ENCODE results near the gene MAP2K2.

Gene MAP2K2

DNA sequence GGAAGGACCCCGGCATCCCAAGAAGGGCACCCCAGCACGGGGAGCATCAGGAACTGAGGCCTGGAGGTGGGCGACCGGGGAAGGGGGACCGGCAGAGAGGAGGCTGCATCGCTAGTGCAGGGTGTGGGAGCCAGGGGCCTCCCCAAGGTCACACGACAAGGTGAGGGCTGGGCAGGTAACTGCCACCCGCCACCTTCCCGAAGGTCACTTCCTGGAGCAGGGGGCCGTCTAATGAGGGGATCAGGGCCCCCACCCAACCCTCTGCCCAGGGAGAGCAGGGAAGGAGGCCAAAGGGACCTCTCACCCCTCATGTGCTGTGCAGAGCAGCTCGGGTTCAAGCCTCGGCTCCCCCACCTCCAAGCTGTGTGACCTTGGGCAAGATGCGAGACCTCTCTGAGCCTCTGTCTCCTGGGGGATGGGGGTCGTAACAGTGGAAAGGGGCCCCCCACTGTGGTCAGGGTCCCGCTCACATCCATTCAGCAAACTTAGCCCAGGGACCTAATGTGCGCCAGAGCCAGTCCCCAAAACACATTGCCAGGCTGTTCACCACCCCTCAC is 63.2 kb downstream of the MAP2K2 start:
- no peak for DNase-seq (ENCODE audit: low read depth)

DNA sequence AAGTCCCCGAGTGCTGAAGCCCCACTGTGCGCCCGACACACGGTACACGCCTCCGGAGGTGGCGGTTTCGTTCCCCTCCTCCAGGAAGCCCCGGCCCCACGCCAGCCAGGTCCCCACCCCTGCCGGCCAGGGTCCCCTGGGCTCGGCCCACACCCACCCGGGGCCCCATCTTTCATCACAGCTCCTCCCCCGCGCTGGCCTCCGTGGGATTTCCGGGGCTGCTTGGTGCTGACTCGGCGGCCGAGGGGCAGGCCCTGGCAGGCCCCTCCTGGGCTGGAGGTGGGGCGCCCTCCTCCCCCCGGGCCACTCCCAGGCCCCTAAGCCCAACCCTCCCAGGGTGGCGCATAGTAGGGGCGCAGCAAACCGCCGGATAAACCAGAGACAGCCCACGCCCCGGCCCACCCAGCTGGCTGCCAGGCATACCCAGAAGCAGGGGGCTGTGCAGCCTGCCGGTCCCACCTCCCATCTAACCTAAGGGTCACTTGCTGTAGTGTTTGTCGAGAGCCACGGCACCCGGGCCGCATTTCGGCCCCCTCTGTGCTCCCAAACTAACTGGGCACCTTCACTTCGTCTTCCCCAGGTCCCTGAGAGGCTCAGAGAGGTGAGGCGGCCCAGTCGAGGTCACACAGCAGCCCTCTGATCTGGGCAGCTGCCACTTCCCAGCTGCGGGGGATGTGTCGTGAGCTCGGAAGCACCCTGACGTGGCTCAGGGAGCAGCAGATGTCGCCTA is 63.9 kb downstream of the MAP2K2 start:
- peak; percentile 75 for DNase-seq (ENCODE audit: low read depth)

DNA sequence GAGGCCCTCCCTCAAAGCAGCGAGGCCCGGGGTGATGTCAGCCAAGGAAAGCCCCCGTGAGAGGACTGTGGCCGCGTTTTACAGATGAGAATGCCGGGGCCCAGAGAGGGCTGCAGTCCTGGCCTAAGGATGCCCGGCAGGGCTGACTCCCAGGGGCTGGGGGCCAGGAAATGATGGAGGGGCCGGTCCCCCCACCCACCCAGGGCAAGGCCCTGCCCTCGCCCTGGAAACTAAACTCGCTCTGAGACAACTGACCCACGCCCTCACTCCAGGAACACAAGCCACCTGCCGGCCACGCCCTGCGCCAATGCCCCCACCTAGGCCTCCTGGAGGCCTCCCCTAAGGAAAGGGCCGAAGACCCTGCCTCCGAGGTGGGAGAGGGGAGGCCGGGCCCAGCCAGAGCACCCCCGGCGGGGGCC is 64.5 kb downstream of the MAP2K2 start:
- DNase-seq (ENCODE audit: low read depth): no peak

DNA sequence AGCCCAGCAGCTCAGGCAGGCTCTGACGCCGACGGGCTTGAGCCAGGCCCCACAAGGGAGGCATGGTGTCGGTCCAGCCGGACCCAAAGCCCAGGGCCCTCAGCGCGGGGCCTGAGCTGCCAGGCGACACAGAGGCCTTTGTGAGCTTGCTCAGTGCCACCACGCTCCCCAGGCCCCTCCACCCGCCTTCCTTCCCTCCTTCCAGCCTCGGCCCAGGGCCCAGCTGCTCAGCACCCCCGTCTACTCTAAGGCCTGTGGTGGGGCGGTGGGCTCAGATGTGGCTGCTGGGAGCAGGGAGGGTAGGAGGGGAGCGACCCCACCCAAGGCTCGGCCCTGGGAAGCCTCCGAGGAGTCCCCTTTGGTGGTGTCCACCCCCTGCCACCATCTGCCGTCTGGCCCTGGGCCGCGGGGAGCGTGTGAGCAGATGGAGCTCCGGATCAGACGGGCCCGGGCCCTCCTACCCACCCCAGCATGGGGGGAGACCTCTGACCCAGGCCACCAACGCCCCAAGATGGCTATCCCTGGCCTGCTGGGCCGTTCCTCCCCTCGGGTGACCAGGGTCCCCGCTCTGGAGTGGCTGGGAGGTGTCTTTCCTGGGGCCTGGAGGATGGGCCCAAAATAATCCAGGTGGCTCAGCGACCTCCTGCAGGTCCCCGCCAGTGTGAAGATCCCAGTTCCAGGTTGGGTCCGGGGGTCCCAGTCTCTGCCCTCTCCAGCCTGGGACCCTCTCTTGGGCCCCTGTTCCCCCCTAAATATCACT is 65.0 kb downstream of the MAP2K2 start:
- no peak for DNase-seq (ENCODE audit: low read depth)

DNA sequence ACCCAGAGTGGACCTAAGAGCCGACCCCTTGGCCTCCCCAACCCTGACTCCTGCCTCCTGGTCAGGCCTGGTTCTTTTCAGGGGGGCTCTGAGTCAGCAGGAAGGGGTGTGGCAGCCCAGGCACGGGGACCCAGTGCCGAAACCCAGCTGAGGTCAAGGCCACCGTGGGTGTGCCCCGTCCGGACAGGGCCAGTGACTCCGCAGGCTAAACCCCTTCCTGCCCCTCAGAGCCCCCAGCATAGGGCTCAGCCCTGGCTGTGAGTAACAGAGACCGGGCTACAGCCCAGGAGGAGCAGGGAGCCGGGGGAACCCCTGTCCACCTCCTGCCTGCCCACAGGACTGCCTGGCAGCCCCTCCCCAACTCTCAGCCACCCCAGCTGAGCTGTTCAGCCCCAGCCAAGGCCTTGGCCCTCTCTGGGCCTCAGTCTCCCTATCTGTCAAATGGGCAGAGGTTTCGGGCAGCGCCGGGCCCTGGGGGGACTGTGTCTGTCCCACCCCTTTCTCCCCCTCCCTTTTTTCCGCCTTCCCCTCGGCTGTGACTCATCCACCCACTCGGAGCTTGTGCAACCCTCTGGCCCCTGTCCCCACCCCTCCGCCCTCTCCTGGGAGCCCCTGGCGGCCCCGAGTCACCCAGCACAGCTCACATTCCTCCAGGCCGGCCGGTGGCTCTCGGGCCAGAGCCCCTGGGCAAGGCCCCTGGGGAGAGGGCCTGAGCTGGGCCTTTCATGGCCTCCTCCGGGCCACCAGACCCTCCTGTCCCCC is 65.8 kb downstream of the MAP2K2 start:
- DNase-seq (ENCODE audit: low read depth): peak; percentile 72

DNA sequence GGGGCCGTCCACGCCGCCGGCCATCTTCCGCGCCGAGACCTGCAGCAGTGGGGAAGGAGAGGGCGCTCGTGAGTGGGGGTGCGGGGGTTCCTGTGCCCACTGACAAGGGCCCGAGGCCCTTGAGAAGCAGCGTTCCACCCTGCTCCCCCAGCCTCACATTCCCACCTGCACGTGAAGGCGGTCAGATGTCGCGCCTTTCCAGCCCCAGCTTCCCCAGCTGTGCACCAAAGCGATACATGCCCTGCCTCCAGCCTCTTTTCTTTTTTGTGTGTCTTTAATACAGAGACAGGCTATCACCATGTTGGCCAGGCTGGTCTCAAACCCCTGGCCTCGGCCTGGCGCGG is 68.7 kb downstream of the MAP2K2 start:
- no peak for DNase-seq (ENCODE audit: low read depth)

DNA sequence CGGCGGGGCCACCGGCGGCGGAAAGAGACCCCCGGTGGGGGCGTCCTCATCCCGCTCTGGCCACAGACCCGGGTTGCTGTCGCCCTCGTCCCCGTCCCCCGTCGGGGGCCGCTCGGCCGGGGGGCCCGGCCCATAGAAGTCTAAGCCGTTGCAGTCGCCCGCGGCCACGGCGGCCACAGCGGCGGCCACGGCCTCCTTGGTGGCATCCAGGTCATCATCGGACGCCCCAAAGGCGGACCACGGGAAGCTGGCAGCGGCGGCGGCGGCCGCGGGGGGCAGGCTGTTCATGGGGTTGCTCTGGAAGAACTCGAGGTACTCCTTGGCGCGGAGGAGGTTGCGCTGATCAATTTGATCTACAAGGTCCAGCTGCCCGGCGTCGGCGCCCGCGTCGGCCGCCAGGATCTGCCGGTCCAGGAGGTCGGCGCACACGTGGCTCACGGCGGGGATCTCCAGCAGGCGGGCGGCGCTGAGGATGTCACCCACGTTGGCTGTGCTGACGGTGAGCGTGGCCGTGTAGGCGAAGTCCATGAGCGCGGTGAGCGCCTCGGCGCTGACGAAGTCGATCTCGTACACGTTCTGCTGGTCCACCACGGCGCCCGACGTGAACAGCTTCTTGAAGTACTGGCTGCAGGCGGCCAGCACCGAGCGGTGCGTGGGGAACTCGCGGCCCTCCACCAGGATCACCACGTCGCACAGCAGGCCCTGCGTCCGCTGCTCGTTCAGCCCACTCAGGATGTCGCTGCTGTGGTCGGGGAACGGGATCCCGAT is 69.3 kb downstream of the MAP2K2 start:
- no peak for DNase-seq (ENCODE audit: low read depth)

DNA sequence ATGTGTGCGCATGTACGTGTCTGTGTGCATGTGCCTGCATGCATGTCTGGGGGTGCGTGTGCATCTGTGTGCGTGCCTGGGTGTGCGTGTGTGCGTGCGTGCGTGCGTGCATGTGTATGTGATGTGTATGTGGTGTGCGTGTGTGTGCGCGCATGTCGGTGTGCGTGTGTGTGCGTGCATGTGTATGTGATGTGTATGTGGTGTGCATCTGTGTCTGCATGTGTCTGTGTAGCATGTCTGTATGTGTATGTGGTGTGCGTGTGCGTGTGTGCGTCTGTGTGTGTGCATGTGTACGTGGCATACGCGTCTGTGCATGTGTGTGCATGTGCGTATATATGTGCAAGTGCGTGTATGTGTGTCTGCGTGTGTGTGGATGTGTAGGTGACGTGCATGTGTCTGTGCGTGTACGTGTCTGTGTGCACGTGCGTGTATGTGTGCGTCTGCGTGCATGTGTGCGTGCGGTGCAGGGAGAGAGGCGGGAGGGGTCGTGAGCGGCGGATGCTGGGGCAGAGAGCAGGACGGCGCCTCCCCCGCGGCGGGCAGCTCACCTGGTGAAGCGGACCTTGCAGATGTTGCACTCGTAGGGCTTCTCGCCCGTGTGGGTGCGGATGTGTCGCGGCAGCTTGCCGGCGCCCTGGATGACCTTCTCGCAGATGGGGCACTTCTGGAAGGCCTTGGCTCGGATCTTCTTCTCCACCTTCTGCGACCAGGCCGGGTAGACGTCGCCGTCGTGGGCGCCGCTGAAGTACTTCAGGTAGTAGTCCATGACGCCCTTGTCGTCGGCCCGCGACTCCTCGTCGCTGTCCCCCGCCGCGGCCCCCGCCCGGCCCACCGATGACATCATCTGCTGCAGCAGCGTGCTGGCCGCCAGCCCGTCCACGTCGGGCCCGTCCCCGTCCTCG is 70.2 kb downstream of the MAP2K2 start:
- DNase-seq (ENCODE audit: low read depth): no peak

DNA sequence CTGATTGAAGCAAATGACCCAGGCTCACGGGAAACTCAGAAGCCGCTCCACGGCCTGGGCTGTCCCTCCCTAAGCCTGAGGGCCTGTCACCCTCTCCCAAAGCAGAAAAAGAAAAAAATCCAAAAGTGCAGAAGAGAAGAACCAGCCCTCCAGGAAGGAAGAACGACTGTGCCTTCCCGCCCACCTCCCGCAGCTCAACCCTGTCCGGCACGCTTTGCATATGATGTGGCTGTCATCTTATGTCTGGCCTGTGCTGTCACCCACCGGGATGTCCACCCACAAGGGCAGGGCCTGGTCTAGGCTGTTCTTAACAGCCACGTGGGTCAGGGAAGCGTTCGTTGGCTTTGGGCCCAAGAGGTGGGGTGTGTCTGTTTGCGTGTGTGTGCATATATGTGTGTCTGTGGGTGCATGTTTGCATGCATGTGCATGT is 70.9 kb downstream of the MAP2K2 start:
- no peak for DNase-seq (ENCODE audit: low read depth)

DNA sequence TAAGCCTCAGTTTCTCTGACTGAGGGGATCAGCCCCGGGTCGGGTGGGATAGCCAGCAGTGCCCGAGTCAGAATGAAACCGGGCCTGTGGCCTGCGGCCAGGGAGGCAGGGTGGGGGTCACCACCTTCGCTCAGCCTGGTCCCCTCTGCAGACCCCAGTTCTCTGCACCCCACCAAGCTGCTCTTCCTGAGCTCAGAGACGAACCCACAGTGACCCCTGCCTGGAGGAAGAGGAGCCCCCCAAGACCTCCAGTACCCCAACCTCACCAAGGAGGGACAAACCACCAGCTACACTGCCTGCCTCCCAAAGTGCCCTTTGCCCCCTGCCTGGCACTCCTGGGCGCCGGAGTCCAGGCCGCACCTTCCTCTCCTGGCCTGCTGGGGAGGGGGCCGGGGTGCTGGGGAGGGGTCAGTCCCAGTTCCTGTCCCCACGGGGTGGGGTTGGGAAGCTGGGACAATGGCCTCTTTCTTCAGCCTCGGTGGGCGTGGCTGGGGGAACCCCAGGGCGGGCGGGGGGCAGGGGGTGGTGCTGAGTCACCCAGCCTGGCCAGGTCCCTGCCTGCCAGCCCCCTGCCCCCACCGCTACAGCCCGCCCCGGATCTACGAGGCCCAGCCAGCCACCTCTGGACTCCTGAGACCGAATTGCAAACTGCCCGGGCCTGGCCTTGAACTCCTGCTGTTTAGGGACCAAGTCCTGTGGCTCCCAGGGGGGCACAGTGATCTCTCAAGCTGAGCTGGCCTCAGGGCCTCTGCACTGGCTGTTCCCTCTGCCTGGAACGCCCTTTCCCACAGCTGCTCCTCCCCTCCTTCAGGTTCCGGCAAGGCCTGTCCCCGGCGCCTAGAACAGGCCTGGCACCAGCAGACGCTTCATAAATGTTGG is 71.6 kb downstream of the MAP2K2 start:
- no peak for DNase-seq (ENCODE audit: low read depth)

DNA sequence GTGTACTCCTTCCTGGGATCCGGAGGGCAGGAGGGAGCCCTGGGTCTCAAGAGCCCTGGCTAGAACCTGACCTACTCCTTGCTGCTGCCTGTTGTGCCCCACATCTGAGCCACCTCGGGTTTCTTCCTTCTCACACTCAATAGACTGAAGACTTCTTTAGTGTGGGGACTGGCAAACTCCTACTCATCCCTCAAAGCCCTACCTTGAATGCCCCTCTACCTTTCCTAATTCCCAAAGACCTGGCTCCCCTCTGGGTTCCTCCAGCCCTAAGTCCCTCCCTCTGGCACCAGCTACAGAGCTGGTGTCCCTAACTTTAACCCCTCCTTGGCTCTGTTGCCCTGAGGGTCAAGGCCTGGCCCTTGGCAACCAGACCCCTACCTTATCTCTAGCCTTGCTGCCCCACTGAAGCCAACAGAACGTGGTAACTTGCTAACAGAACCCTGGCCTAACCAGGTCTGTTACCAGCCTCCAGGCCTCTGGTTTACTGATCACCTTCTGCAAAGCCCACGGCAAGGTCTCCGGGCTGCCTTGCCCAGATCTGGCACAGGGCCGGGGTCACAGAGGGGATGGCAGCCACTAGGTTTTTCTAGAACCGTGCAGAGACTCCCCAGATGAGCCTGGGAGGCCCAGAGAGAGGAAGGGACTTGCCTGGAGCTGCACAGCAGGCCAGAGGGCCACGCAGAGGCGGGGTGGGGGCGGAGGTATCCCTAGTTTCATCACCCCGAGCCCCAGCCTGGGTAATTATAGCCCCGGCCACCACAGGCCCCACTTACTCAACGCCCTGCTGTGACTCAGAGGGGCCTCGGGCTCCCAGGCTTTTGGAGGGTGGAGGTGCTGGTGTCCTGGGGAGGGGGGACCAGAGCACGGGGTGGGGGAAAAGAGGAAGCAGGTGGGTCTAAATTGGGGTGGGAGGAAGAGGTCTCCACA is 72.5 kb downstream of the MAP2K2 start:
- no peak for DNase-seq (ENCODE audit: low read depth)

DNA sequence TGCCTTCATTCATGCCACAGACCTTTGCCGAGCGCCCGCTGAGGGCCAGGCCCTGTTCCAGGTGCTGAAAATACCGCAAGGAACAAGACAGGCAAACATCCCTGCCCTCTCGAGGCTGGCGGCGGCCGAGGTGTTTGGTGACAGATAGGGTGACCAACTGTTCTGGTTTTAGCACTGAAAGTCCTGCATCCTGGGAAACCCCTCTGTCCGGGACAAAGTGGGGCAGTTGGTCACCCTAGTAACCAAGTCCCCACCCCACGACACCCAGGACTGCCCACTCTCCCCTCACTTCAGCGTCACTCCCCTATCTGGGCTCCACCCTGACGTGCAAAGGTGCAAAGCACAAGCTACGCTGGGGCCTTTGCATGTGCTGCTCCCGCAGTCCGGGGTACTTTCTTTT is 74.5 kb downstream of the MAP2K2 start:
- no peak for DNase-seq (ENCODE audit: low read depth)

DNA sequence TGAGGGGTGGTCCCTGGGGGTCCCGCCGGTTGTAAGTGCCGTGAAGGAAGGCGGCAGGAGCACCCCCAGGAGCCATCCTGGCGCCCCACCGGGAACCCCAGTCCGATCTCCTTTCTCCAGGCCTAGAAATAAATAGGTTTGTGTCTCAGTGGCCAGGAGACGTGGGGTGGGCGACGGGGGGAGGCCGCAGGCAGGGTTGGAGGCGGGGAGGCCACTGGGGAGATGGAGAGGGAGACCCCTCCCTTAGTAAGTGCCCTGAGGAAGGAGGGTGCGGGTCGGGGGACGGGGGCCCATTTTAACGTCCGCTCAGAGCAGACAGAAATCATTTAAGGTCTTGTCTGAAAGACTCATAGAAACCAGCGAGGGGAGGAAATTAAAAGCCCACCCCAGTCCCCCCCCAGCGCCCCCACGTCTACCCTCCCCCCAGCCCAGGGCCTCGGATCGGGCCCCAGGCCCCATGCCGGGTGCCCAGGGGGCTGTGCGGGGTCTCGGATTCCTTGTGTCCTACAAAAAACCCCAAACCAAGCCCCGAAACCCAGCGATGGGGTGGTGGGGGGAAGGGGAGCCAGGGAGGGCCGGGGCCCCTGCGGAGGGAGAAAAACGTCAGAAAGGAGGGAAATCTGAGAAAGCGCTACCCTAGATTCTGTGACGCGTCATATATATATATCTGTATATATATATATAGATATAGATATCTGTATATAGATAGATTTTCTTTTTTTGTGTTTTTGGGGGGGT is 76.8 kb downstream of the MAP2K2 start:
- DNase-seq (ENCODE audit: low read depth): no peak

DNA sequence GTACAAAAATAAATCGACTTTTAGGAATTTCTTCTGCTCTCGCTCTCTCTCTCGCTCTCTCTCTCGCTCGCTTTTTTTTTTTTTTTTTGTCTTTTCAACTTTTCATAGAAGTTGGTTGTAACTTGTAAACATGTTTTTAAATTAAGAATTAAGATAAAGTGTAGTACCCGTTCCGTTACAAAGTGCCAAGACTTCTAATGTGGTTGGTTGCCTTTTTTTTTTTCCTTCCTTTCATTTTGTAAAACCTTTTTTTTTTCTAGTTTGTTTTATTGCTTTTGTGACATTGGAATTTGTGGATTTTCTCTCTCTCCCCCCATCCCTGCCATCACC is 77.6 kb downstream of the MAP2K2 start:
- no peak for DNase-seq (ENCODE audit: low read depth)

DNA sequence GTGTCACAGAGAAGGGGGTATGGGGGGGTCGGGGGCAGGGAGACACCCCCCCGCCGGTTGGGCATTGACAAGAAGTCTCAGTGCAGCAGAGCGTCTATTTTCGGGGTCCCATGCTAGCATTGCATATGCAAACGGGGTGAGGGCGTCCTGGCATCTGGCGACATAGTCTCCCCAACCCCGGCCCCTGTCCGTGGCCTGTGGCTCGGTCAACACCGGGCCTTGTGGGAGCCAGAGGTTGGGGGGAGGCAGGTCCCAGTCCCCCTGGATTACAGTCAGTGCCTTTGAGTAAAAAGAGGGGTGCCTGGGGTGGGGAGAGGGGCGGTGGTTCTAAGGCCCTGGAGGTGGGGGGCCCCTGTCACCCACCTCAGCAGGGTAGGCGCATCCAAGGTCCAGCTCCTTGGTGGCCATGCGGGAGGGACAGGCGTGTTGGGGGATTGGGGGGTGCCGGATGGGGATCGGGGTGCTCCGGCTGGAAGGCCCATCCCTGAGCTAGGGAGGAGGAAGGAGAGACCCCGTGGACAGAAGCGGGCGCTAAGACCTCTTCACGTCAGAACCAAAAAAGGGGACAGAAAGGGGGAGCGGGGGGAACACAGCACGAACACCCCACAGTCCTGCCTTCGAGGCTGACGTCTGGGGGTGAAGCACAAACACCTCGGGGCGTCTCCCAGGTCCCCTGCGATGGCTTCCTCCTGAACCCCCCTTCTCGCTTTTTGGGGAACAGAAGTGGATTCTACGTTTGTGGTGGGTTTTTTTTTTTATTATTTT is 78.1 kb downstream of the MAP2K2 start:
- no peak for DNase-seq (ENCODE audit: low read depth)

DNA sequence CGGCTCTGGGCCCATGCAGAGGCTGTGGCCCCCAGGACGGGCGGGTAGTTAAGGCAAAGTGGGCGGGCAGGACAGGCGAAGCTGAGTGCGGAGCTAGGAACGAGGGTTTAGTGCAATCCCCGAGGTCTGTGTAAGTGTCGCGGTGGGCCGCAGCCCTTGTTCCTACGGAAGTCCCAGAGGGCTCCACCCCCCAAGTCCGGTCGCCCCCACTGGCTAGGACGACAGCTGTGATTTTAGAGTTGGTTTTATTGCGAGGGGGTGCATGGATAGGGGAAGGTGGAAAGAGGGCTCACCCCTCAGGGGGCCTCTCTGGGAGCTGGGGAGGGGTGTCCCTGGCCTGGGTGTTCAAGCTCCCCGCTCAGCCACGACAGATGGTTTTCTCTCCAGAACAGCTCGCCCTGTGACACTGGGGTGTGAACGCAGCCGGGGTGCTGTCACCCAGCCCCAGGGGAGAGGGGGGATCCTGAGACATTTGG is 78.9 kb downstream of the MAP2K2 start:
- DNase-seq (ENCODE audit: low read depth): no peak
